Astrocyte of the cerebellum (primary cell): ENCODE data around the gene ZNF610.

Experiments
- DNase-seq: peaks from one replicate; pipeline ENCODE4 v3.0.0-alpha.2; 2011; ENCODE audit warnings: low read depth
- H3K4me3 ChIP-seq: 2 replicates; pipeline ENCODE4 v1.5.1; 2011; ENCODE audit warnings: mild to moderate bottlenecking, low read depth, low read length, moderate library complexity
- CTCF ChIP-seq: IDR thresholded peaks from 2 replicates; pipeline ENCODE4 v1.5.1; 2012; ENCODE audit warnings: low read length, low read depth, moderate library complexity, mild to moderate bottlenecking; ENCODE audit errors: missing control alignments
- in situ Hi-C: cut with HindIII; loops from 2 replicates; pipeline ENCODE4 v1.10.0; 2017; ENCODE audit warnings: low sequenced_read_pairs

The ZNF610 gene

GRCh38 chr19:52391135-52391534 is 55.1 kb downstream of the ZNF610 start:
- in situ Hi-C loops, result no loop called here
- H3K4me3 ChIP-seq, result no peak overlapping the region
- no peak for DNase-seq
- TF ChIP-seq CTCF, result no peak

GRCh38 chr19:52397310-52398080 is 61.5 kb downstream of the ZNF610 start, which contains the start of gene ZNF528:
Gene ZNF528, plus strand, starts transcription at chr19:52397849. Its CDS starts 4,165 bp downstream, at chr19:52402014.
- TF ChIP-seq CTCF, result no peak
- in situ Hi-C loops, result no loop called here
- H3K4me3 ChIP-seq, result peak within 1 kb of the TSS; percentile 84
- DNase-seq, result peak; percentile 77

GRCh38 chr19:52398081-52398441 is 62.0 kb downstream of the ZNF610 start:
- DNase-seq, result no peak
- in situ Hi-C loops, result no loop called here
- no peak for TF ChIP-seq CTCF
- peak overlapping the region; percentile 84 for H3K4me3 ChIP-seq

- no peak for TF ChIP-seq CTCF
- DNase-seq, result no peak
- in situ Hi-C loops, result no loop called here
- H3K4me3 ChIP-seq, result no peak overlapping the region
Measured at GRCh38 chr19:52410276-52410675, 74.2 kb downstream of the ZNF610 start.

GRCh38 chr19:52415711-52416110 is 79.7 kb downstream of the ZNF610 start:
- no peak overlapping the region for H3K4me3 ChIP-seq
- DNase-seq, result no peak
- TF ChIP-seq CTCF, result no peak
- in situ Hi-C loops, result no loop called here
